Neural cell (in vitro differentiated cells): ENCODE data around the gene PTPN9. TPM values are rescaled to one million over a fixed set of nuclear protein-coding genes. Genes with fewer than 3 reads are reported as not detected.

Experiments
- H2AFZ ChIP-seq: fragments of 200-600, 300-800 bp; sonication (generic), shearing (Covaris generic); 2 replicates; pipeline ENCODE4 v1.6.0; 2014; ENCODE audit warnings: low read depth, mild to moderate bottlenecking, antibody characterized with exemption, low read length, moderate library complexity
- H3F3A ChIP-seq: fragments of 200-600 bp; shearing (Covaris generic); 2 replicates; pipeline ENCODE4 v1.6.1; 2016; ENCODE audit warnings: mild to moderate bottlenecking, moderate library complexity, mixed read lengths, antibody characterized with exemption, low read length; ENCODE audit not compliant: insufficient read depth, poor library complexity, severe bottlenecking
- H3K27ac ChIP-seq: fragments of 200-600, 300-800 bp; sonication (generic), shearing (Covaris generic); 2 replicates; pipeline ENCODE4 v1.5.1; 2014; ENCODE audit warnings: mild to moderate bottlenecking, low read length, moderate library complexity
- H3K27me3 ChIP-seq: fragments of 300-800, 200-600 bp; sonication (generic), shearing (Covaris generic); 2 replicates; pipeline ENCODE4 v1.6.0; 2014; ENCODE audit warnings: mild to moderate bottlenecking, low read depth, low read length, moderate library complexity; ENCODE audit not compliant: insufficient read depth
- H3K36me3 ChIP-seq: fragments of 300-800, 200-600 bp; sonication (generic), shearing (Covaris generic); 2 replicates; pipeline ENCODE4 v1.5.1; 2014; ENCODE audit warnings: mild to moderate bottlenecking, antibody characterized with exemption, low read length, moderate library complexity; ENCODE audit not compliant: insufficient read depth
- H3K4me2 ChIP-seq: fragments of 300-800, 200-600 bp; sonication (generic), shearing (Covaris generic); 2 replicates; pipeline ENCODE4 v1.6.0; 2014; ENCODE audit warnings: mild to moderate bottlenecking, low read length
- H3K4me3 ChIP-seq: fragments of 300-800, 200-600 bp; sonication (generic), shearing (Covaris generic); 2 replicates; pipeline ENCODE4 v1.5.1; 2014; ENCODE audit warnings: mild to moderate bottlenecking, low read length, moderate library complexity
- H3K79me2 ChIP-seq: fragments of 200-600 bp; shearing (Covaris generic); replicated peaks from 2 replicates; pipeline ENCODE4 v1.6.0; 2014; ENCODE audit warnings: mild to moderate bottlenecking, low read length, moderate library complexity; ENCODE audit not compliant: insufficient read depth
- H3K9ac ChIP-seq: fragments of 300-800, 200-600 bp; sonication (generic), shearing (Covaris generic); 2 replicates; pipeline ENCODE4 v1.6.1; 2016; ENCODE audit warnings: mild to moderate bottlenecking, low read length, mixed read lengths
- H3K9me2 ChIP-seq: fragments of 200-600 bp; shearing (Covaris generic); 2 replicates; pipeline ENCODE4 v1.6.1; 2016; ENCODE audit warnings: mild to moderate bottlenecking, low read length, mixed read lengths; ENCODE audit not compliant: insufficient read depth
- H3K9me3 ChIP-seq: fragments of 200-600, 300-800 bp; sonication (generic), shearing (Covaris generic); 2 replicates; pipeline ENCODE4 v1.6.1; 2016; ENCODE audit warnings: mild to moderate bottlenecking, mixed run types, low read length, moderate library complexity, mixed read lengths
- H4K20me1 ChIP-seq: fragments of 200-600 bp; shearing (Covaris generic); 2 replicates; pipeline ENCODE4 v1.6.1; 2016; ENCODE audit warnings: mild to moderate bottlenecking, mixed run types; ENCODE audit not compliant: insufficient read depth
- EP300 ChIP-seq: fragments of 450-650 bp; conservative IDR thresholded peaks from 2 replicates; pipeline ENCODE4 v1.6.1; 2014; ENCODE audit warnings: antibody characterized with exemption, mild to moderate bottlenecking, moderate library complexity; ENCODE audit not compliant: poor library complexity, severe bottlenecking
- EZH2 ChIP-seq: fragments of 200-600, 300-800 bp; shearing (Covaris generic), sonication (generic); IDR thresholded peaks from 2 replicates; pipeline ENCODE4 v1.6.1; 2014; ENCODE audit warnings: antibody characterized with exemption, low read length, borderline replicate concordance, mild to moderate bottlenecking; ENCODE audit not compliant: insufficient read depth, poor library complexity, severe bottlenecking
- MXI1 ChIP-seq: fragments of 450-650 bp; conservative IDR thresholded peaks from 2 replicates; pipeline ENCODE4 v1.6.1; 2014; ENCODE audit warnings: antibody characterized with exemption, mild to moderate bottlenecking; ENCODE audit not compliant: poor library complexity, severe bottlenecking
- POLR2AphosphoS5 ChIP-seq: IDR thresholded peaks from 2 replicates; pipeline ENCODE4 v1.6.1; 2012
- RAD21 ChIP-seq: fragments of 450-650 bp; conservative IDR thresholded peaks from 2 replicates; pipeline ENCODE4 v1.6.1; 2014; ENCODE audit warnings: antibody characterized with exemption, mild to moderate bottlenecking, moderate library complexity
- SMC3 ChIP-seq: fragments of 450-650 bp; conservative IDR thresholded peaks from 2 replicates; pipeline ENCODE4 v1.6.1; 2014; ENCODE audit warnings: antibody characterized with exemption, mild to moderate bottlenecking, moderate library complexity; ENCODE audit not compliant: poor library complexity
- TAF1 ChIP-seq: IDR thresholded peaks from 2 replicates; pipeline ENCODE4 v1.6.1; 2012; ENCODE audit warnings: low read depth
- polyA plus RNA-seq: library from polyadenylated mRNA; depleted of rRNA; stranded (reverse); fragments of >200 nt; gene quantifications from 2 replicates; pipeline ENCODE4 v1.2.3, GENCODE V29; 2014
- TF ChIP-seq, protein P1 (sequence below): fragments of 450-650 bp; IDR thresholded peaks from 2 replicates; pipeline ENCODE4 v1.5.1; 2014; ENCODE audit warnings: antibody characterized with exemption, mild to moderate bottlenecking, moderate library complexity; ENCODE audit not compliant: poor library complexity, severe bottlenecking
- TF ChIP-seq, protein P2 (sequence below): IDR thresholded peaks from 2 replicates; pipeline ENCODE4 v1.6.1; 2012; ENCODE audit warnings: borderline replicate concordance

The PTPN9 gene
- polyA plus RNA-seq, 1 donor from 2014 or later: 33.1 TPM

DNA sequence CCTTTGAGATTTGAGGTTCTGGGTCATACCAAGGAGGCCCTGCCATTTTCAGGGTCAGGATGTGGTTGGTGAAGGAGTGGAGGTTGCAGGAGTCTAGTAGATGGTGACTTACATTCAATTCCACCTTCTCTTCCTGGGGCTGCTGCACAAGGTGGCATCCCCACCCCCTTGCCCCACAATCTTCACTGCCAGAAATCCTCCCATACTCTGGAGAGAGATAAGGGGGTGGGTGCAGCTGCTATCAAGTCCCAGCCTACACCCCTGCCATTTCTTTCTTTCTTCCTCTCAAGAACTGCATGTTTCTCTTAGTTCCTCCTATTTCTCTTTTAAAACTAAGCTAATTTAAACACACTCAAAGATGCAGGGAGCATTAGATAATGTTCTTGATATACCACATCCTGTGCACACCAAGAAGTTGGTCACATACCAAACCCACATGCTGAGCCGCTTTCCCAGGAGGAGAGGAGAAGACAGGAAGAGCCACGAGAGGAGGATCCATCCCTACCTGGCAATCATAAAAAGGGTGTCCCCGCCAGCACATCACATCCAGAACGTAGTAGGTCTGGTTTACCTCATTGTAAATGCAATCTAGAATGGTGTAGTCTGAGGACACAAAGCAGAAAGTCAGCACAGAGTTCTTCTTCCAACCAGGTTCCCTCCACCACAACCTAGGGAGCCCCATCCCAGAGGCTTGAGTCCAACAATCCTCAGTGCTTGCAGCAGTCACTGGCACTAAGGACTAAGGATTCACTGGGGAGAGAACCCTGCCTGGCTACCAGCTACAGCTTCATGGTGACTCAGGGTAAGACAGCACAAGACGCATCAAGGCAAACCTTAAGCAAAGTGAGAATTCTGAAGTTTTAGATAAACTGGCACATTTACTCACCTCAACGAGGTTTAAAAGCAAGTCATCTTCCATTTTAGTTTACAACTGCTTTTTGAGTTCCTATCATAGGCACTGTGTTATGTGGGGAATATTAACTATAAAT is 27.9 kb upstream of the PTPN9 start:
- Histone ChIP-seq H3K4me2 (no peak overlapping the region), H4K20me1 (no peaks in the 10 kb centered on the region), H3K9me3 (no peaks in the 10 kb centered on the region), H2AFZ (no peak overlapping the region), H3K9ac (no peak overlapping the region), H3K27ac (no peak overlapping the region), H3F3A (no peaks in the 10 kb centered on the region), H3K27me3 (no peaks in the 10 kb centered on the region), H3K36me3 (no peaks in the 10 kb centered on the region), H3K79me2 (no peaks in the 10 kb centered on the region), H3K4me3 (no peak overlapping the region), H3K9me2 (no peaks in the 10 kb centered on the region)
- TF ChIP-seq EP300 (no peak), EZH2 (no peak), SMC3 (no peak), TAF1 (no peak), POLR2AphosphoS5 (no peak), RAD21 (no peak), MXI1 (no peak)
- TF ChIP-seq, protein P1, sequence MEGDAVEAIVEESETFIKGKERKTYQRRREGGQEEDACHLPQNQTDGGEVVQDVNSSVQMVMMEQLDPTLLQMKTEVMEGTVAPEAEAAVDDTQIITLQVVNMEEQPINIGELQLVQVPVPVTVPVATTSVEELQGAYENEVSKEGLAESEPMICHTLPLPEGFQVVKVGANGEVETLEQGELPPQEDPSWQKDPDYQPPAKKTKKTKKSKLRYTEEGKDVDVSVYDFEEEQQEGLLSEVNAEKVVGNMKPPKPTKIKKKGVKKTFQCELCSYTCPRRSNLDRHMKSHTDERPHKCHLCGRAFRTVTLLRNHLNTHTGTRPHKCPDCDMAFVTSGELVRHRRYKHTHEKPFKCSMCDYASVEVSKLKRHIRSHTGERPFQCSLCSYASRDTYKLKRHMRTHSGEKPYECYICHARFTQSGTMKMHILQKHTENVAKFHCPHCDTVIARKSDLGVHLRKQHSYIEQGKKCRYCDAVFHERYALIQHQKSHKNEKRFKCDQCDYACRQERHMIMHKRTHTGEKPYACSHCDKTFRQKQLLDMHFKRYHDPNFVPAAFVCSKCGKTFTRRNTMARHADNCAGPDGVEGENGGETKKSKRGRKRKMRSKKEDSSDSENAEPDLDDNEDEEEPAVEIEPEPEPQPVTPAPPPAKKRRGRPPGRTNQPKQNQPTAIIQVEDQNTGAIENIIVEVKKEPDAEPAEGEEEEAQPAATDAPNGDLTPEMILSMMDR: no peak
- TF ChIP-seq, protein P2, sequence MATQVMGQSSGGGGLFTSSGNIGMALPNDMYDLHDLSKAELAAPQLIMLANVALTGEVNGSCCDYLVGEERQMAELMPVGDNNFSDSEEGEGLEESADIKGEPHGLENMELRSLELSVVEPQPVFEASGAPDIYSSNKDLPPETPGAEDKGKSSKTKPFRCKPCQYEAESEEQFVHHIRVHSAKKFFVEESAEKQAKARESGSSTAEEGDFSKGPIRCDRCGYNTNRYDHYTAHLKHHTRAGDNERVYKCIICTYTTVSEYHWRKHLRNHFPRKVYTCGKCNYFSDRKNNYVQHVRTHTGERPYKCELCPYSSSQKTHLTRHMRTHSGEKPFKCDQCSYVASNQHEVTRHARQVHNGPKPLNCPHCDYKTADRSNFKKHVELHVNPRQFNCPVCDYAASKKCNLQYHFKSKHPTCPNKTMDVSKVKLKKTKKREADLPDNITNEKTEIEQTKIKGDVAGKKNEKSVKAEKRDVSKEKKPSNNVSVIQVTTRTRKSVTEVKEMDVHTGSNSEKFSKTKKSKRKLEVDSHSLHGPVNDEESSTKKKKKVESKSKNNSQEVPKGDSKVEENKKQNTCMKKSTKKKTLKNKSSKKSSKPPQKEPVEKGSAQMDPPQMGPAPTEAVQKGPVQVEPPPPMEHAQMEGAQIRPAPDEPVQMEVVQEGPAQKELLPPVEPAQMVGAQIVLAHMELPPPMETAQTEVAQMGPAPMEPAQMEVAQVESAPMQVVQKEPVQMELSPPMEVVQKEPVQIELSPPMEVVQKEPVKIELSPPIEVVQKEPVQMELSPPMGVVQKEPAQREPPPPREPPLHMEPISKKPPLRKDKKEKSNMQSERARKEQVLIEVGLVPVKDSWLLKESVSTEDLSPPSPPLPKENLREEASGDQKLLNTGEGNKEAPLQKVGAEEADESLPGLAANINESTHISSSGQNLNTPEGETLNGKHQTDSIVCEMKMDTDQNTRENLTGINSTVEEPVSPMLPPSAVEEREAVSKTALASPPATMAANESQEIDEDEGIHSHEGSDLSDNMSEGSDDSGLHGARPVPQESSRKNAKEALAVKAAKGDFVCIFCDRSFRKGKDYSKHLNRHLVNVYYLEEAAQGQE: no peak

DNA sequence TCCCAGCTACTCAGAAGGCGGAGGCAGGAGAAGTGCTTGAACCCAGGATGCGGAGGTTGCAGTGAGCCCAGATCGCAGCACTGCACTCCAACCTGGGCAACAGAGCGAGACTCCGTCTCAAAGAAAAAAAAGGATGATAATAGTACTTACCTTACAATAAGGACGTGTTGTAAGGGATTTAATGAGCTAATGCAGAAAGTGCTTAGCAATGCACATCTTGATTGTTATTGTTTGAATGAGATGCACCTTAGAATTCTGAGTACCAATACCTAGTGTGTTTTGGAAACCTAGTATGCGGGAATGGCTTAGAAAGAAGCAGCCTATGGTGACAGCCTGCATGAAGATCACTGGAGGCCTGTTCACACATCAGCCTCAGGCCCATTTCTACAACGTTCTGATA is 26.9 kb upstream of the PTPN9 start:
- no peak overlapping the region for H3K4me2 ChIP-seq
- H3K79me2 ChIP-seq: no peaks in the 10 kb centered on the region
- no peak overlapping the region for H2AFZ ChIP-seq
- H3K9me2 ChIP-seq: no peaks in the 10 kb centered on the region
- no peak overlapping the region for H3K9ac ChIP-seq
- no peak overlapping the region for H3K27ac ChIP-seq
- no peaks in the 10 kb centered on the region for H3K9me3 ChIP-seq
- H3K36me3 ChIP-seq: no peaks in the 10 kb centered on the region
- H3F3A ChIP-seq: no peaks in the 10 kb centered on the region
- TF ChIP-seq EP300 (no peak), MXI1 (no peak), RAD21 (no peak), TAF1 (no peak), SMC3 (no peak)
- no peaks in the 10 kb centered on the region for H4K20me1 ChIP-seq
- no peaks in the 10 kb centered on the region for H3K27me3 ChIP-seq
- H3K4me3 ChIP-seq: no peak overlapping the region
